ENCODE data around the gene CYP46A1. TPM values are rescaled to one million over a fixed set of nuclear protein-coding genes. Genes with fewer than 3 reads are reported as not detected.

Gene CYP46A1
- total RNA-seq, 3 donors from 2014 or later (not counting 1 experiment from before 2014, with no cell fraction given), result 0.09 to 0.45 (median 0.09) TPM

DNA sequence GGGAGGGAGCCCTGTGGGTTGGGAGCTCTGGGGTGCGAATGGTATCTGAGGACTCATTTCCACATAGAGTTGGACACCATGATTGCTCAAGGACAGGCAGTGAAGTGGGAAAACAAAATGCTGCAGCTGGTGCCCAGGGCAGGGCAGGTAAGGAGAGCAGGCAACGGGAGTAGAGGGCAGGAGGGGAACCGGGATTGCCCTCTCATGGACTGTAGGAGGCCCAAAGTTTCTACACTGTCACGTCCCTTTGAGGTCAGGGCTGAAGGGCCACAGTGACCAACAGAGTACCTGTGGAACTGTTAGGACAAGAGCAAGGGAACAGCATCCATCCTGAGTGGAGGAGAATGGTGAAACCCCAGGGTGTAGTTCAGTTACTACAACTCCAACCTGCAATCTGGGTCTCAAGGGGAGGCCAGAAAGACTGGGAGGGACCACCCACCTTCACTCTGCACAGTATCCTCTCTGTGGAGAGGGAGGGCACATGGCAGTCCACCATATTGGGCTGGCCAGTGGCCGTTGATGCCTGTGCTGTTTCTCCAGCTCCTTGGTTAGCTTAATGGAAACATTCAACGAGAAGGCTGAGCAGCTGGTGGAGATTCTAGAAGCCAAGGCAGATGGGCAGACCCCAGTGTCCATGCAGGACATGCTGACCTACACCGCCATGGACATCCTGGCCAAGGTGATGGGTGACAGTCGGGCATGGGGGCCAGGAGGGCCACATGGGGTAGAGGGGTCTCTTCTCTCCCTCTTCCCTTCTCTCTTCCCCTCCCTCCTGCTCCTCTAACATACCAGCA, 22.2 kb downstream of the CYP46A1 start:
- Histone ChIP-seq H3K9me3 (ENCODE audit: control insufficient read depth, insufficient read depth, low read length) (peaks cover 10% of the 10 kb centered on the region), H3K27ac (ENCODE audit: low read length) (no peak overlapping the region), H3K36me3 (ENCODE audit: control insufficient read depth, insufficient read depth, low read length) (no peaks in the 10 kb centered on the region), H3K4me3 (ENCODE audit: low read length) (no peak overlapping the region), H3K27me3 (ENCODE audit: control insufficient read depth, insufficient read depth, low read length) (no peaks in the 10 kb centered on the region), H3K4me1 (ENCODE audit: control insufficient read depth, insufficient read depth, low read length) (no peaks in the 10 kb centered on the region)
- Mint-ChIP-seq H3K9me3 (peaks cover 7 to 8% of the 10 kb centered on the region in 2 donors), H3K27me3 (ENCODE audit: low read depth in 2 of 2) (peaks cover 11 to 13% of the 10 kb centered on the region in 2 donors), H3K36me3 (peaks cover 18% of the 10 kb centered on the region), H3K4me3 (no peak overlapping the region), H3K4me1 (no peaks in the 10 kb centered on the region), H3K27ac (no peak overlapping the region)
- intact Hi-C loops (cut with micrococcal nuclease), result no loop called here
- 77% methylated on average over 7 of the region's 8 CpGs for WGBS (ENCODE audit: insufficient coverage)
- TF ChIP-seq, protein P1, sequence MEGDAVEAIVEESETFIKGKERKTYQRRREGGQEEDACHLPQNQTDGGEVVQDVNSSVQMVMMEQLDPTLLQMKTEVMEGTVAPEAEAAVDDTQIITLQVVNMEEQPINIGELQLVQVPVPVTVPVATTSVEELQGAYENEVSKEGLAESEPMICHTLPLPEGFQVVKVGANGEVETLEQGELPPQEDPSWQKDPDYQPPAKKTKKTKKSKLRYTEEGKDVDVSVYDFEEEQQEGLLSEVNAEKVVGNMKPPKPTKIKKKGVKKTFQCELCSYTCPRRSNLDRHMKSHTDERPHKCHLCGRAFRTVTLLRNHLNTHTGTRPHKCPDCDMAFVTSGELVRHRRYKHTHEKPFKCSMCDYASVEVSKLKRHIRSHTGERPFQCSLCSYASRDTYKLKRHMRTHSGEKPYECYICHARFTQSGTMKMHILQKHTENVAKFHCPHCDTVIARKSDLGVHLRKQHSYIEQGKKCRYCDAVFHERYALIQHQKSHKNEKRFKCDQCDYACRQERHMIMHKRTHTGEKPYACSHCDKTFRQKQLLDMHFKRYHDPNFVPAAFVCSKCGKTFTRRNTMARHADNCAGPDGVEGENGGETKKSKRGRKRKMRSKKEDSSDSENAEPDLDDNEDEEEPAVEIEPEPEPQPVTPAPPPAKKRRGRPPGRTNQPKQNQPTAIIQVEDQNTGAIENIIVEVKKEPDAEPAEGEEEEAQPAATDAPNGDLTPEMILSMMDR (IDR thresholded peaks at IDR 0.05), result no peak
- DNase-seq (no peak), ATAC-seq (no peak)

DNA sequence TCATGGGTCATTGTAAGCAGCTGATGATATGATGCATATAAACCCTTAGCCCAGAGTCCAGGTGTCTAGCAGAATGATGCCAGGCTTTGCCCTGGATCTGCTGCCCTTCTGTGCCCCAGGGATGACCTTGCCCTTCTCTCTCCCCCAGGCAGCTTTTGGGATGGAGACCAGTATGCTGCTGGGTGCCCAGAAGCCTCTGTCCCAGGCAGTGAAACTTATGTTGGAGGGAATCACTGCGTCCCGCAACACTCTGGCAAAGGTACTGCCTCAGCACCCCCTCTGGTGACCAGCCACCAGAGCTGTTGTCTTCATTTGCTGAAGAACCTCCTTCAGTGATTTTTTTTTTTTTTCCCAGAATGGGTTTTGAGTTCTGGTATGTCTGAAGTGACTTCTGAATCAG, 23.3 kb downstream of the CYP46A1 start:
- ATAC-seq (no peak), DNase-seq (no peak)
- Mint-ChIP-seq H3K27me3 (ENCODE audit: low read depth in 2 of 2) (peaks cover 11 to 19% of the 10 kb centered on the region in 2 donors), H3K4me1 (no peaks in the 10 kb centered on the region), H3K36me3 (peaks cover 18% of the 10 kb centered on the region), H3K27ac (no peak overlapping the region), H3K9me3 (peaks cover 7 to 8% of the 10 kb centered on the region in 2 donors), H3K4me3 (no peak overlapping the region)
- TF ChIP-seq, protein P1 (IDR thresholded peaks at IDR 0.05), result no peak
- WGBS (ENCODE audit: insufficient coverage), result 97% methylated on average over 2 of the region's 2 CpGs
- H3K4me3 ChIP-seq (ENCODE audit: low read length), result no peak overlapping the region
- H3K27ac ChIP-seq (ENCODE audit: low read length), result no peak overlapping the region
- H3K9me3 ChIP-seq (ENCODE audit: control insufficient read depth, insufficient read depth, low read length), result peaks cover 10% of the 10 kb centered on the region
- H3K36me3 ChIP-seq (ENCODE audit: control insufficient read depth, insufficient read depth, low read length), result no peaks in the 10 kb centered on the region
- no peaks in the 10 kb centered on the region for H3K4me1 ChIP-seq (ENCODE audit: control insufficient read depth, insufficient read depth, low read length)
- intact Hi-C loops (cut with micrococcal nuclease), result no loop called here
- no peaks in the 10 kb centered on the region for H3K27me3 ChIP-seq (ENCODE audit: control insufficient read depth, insufficient read depth, low read length)

DNA sequence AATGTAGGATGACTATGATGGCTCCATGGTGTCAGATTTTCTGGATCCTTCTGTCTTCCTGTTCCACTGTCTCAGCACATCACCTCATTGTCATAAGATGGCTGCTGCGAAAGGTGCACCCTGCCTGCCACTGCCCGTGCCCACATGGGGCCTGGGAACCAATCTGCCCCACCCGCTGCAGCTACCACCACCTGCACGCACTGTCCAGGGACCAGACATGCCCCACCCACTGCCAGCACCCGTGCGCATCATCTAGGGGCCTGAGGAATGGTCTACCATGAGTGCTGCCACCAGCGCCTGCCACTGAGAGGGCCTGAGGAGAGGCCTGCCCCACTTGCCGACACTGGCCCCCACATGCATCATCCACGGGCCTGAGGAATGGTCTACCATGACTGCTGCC, 23.8 kb downstream of the CYP46A1 start:
- Mint-ChIP-seq H3K4me1 (no peaks in the 10 kb centered on the region), H3K36me3 (peaks cover 17% of the 10 kb centered on the region), H3K27me3 (ENCODE audit: low read depth in 2 of 2) (peaks cover 9 to 24% of the 10 kb centered on the region in 2 donors), H3K4me3 (no peak overlapping the region), H3K9me3 (peaks cover 6 to 7% of the 10 kb centered on the region in 2 donors), H3K27ac (no peak overlapping the region)
- no peak for DNase-seq
- H3K36me3 ChIP-seq (ENCODE audit: control insufficient read depth, insufficient read depth, low read length), result no peaks in the 10 kb centered on the region
- peaks cover 10% of the 10 kb centered on the region for H3K9me3 ChIP-seq (ENCODE audit: control insufficient read depth, insufficient read depth, low read length)
- no peak overlapping the region for H3K4me3 ChIP-seq (ENCODE audit: low read length)
- H3K27ac ChIP-seq (ENCODE audit: low read length), result no peak overlapping the region
- no peaks in the 10 kb centered on the region for H3K27me3 ChIP-seq (ENCODE audit: control insufficient read depth, insufficient read depth, low read length)
- intact Hi-C loops (cut with micrococcal nuclease), result no loop called here
- TF ChIP-seq, protein P1 (IDR thresholded peaks at IDR 0.05), result no peak
- no peaks in the 10 kb centered on the region for H3K4me1 ChIP-seq (ENCODE audit: control insufficient read depth, insufficient read depth, low read length)
- WGBS (ENCODE audit: insufficient coverage), result 92% methylated on average over 9 of the region's 9 CpGs
- ATAC-seq, result no peak
